M059J (cell line): ENCODE results near the gene LAIR1. TPM values are rescaled to one million over a fixed set of nuclear protein-coding genes. Genes with fewer than 3 reads are reported as not detected.
A peak's percentile ranks its signal among the peaks of the same experiment; 100 is the strongest.
"Not testable (repeated sequence)": the region's sequence is repeated elsewhere in the genome, so short reads cannot be mapped to it uniquely, and the experiment has no call there.

Experiments
- DNase-seq: peaks from one replicate; pipeline ENCODE4 v3.0.0-alpha.2; 2012; ENCODE audit warnings: low read depth
- total RNA-seq: library from RNA; depleted of rRNA; stranded (reverse); fragments of >200 nt; shearing (Covaris generic); gene quantifications from 2 replicates; pipeline ENCODE4 v1.2.3, GENCODE V29; 2014

The LAIR1 gene
- total RNA-seq, 1 experiment from 2014 or later = 0.15 TPM

DNA sequence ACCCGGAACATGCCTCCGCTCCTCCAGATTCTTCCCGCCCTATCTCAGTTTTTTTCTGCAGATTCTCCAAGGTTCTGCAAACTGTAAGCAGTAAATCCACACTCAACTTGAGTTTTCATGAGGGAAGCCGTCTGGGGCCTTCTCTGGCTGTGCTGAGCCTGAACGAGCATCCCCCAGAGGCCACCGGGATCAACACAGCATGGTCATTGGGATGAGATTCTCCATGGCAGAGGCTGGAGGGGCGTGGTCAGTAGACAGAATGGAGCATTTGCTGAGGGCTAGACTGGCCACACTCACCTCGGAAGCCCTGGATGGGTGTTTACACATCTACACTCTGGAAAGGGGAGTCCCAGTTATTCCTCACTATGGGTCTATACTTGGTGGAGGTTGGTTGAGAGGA, 23.4 kb downstream of the LAIR1 start:
- DNase-seq = no peak

DNA sequence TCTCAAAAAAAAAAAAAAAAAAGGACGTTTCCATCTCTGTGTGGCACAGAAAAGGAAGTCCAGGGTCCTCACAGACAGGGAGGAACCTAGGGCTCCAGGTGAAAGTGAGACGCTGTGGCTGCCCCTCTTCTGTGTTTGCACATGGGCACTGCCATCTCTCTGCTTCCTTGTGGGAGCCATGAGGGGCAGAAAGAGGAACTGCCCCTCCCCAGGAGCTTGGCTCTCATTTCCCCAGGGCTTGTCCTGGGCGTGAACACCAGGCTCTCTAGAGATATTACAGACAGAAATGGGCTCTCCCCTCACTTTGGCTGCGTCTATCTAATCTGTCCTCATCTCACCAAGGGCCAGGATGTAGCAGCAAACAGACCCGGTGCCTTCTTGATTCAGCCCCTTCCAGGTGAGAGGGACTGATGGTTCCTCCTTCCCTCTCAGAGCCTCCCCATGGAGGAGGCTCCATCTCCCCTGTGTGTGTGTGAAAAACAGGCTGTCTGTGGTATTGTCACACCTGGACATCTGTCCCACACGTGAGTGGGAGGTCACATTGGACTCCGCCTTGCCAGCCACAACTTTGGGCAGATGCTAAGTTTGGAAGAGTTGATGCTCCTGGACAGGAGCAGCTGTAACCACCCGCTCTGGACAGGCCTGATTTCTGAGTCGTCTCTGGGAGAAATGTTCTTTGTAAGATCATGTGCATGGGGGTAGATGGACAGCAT, 24.9 kb downstream of the LAIR1 start:
- DNase-seq = no peak

DNA sequence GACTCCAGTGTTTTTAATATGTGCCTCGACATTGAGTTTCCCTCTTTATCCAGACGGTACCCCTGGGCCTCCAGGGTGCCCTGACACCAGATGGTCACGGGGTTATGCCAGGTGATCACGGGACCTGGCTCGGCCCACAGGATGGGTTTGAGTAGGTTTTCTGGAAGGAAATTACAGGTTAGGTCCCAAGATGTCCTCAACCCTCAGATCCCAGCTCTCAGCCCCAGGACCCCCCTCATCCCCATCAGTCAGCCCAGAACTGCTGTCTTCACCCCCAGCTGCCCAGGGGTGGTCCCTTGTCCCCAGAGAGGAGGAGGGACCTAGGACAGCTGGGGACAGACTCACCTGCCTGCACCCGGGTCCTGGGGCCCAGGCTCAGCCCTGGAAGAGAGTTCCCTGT, 26.2 kb downstream of the LAIR1 start:
- no peak for DNase-seq

DNA sequence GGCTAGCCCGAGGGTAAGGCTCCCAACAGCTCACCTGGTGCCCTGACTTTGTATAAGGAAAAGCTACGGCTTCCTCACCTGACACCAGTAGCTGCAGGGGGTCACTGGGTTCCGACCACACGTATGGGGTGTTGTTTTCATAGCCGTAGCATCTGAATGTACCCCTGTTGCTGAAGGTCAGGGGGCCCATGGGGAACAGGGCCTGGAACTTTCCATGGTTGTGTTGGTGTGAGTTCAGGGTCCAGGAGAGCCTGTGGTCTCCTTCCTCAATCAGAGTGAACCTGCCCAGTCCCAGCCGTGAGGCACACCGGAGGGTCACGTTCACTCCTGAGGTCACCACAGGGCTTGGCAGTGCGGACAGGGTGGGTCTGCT, 26.9 kb downstream of the LAIR1 start:
- no peak for DNase-seq

DNA sequence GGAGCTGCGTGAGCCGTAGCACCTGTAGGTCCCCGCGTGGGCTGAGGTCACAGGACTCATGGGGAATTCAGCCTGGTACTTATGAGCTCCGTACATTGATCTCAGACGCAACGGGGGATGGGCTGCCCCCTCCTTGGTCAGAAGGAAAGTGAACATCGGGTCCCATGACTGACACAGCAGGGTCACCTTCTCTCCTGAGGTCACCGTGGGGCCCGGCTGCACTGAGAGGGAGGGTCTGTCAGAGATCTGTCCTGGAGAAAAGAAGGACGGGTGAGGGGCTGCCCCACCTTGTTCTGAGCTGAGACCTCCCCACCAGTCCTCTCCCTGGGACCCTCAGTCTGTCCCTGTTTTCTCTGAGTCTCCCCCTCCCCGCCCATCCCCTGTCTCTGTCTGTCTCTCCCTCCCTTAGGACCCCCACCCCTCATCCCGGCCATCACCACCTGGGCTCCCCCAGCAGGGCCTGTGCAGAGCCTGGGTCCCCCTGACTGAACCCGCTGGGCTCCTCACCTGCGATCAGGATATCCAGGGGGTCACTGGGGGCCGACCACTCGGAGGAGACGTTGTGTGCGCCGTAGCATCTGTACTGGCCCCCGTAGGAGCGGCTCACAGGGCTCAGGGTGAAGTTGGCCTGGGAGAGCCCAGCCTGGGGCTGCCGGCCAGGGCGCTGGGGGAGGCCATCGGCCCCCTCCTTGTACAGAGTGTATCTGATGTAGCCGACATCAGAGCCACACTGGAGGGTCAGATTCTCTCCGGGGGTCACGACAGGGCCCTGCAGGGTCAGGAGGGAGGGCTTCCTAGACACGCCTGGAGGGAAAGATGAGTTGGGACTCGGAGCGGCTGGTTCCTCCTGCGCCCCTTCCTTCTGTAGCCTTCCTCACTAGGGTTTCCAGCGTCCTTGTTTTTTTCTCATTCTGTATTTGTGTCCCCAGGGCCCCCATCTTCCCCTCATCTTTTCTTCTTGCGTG, 27.6 kb downstream of the LAIR1 start:
- no peak for DNase-seq

DNA sequence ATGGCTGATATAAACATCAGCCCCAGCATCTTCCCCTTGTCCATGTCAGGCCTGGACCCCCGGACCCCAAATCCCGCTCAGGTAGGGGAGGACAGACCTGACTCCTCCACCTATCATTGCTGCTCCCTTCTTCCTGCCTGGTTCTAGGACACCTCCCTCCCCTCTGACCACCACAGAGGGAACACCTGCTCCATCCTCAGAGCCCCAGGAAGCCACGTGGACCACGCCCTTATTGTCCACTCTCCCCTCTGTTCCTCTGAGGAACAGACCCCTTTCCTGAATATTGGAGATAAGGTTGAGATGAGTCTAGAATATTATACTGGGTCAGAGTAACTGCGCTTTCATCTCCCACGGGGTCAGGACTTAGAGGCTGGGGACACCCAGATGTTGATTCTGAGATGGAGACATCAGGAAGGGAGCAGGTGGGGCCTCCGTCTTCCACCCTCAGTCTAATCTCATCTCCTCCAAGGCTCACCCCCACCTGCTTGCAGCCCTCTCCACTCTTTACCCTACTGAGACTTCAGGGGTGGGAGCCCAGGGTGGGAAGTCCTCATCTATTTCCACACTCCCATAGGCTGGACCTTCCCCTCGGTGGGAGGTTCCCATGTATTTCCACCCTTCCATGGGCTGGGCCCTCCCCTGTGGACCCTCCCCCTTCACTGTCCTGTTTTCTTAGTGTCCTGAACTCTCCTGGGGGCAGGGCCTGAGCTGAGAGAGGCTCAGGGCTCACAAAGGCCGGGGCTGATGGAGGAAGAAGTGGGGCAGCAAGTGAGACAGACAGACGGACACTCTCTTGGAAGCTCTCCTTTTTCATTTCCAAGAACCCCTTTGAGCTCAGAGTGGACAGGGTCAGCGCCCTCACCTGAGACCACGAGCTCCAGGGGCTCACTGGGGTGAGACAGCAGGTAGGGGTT, 28.5 kb downstream of the LAIR1 start:
- no peak for DNase-seq

DNA sequence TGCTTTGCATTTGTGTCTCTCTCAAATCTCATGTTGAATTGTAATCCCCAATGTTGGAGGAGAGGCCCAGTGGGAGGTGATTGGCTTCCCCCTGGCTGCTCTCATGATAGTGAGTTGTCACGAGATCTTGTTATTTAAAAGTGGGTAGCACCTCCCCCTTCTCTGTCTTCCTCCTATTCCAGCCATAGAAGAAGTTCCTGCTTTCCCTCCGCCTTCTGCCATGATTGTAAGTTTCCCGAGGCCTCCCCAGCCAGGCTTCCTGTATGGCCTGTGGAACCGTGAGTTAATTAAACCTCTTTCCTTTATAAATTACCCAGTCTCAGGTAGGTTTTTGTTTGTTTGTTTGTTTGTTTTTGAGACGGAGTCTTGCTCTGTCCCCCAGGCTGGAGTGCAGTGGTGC, 29.6 kb downstream of the LAIR1 start:
- DNase-seq = no peak

DNA sequence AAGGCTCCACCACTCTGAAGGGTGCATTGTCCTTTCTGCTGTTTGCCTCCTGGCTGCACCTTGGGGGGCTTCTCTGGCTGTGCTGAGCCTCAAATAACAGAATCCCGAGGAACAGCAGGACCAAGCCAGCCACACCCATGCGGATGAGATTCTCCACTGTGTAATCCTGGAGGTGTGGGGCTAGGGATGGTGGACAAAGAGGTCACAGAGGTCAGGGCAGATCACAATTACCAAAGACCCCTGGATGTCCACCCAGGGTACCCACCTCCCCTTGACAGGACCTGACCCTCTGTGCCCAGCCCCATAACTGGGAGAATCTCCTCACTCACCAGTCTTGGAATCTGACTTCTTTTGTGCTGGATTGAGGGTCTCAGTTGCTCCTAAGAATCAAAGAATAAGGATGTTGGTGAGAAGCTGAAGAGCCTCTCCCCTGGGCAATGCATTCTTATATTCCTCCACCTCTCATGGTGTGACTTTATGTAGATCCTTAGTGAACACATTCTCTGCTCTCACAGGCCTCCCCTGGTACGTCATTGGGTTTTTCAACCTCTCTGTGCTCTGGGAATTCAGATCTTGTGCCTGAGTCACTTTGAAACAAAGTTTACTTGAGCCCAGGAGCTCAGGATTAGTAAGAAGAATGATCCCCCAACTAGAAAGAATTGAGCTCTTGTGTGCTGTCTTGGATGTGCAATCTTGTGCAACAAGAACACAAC, 31.0 kb downstream of the LAIR1 start:
- DNase-seq = no peak

DNA sequence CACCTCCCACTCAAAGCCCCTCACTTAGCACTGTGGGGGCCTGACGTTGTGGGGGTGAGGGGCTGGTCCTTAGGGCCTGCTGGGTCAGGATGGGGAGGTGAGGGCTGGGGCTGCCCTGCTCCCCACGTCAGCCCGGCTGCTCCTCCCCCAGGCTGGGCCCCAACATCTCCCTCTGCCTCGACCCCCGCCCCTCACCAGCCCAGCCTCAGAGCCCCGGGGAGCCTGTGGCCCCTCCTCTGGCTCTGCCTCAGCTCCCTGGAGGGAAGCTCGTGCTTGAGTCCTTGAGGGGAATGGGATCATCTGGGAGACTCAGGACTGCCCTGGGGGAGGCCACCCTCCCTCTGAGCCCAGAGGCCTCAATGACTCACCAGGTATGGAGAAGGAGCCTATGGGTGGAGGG, 32.6 kb downstream of the LAIR1 start:
- DNase-seq = no peak

DNA sequence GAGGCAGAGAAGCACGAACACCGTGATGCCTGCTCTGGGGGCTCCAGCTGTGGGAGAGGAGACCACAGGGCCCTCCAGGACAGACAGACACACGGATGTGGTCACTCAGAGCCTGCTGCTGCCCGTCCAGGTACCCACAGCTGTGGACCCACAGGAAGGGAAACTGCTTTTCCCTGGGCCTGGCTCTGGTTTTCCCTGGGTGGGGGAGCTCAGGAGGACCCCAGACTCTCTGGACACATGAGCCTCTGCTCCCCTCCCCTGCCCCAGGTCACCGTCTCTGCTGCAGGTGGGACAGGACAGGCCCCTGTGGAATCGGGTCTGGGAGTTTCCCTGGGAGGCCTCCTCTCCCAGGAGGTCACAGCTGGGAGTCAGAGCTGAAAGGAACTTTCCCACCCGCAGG, 33.1 kb downstream of the LAIR1 start:
- no peak for DNase-seq

DNA sequence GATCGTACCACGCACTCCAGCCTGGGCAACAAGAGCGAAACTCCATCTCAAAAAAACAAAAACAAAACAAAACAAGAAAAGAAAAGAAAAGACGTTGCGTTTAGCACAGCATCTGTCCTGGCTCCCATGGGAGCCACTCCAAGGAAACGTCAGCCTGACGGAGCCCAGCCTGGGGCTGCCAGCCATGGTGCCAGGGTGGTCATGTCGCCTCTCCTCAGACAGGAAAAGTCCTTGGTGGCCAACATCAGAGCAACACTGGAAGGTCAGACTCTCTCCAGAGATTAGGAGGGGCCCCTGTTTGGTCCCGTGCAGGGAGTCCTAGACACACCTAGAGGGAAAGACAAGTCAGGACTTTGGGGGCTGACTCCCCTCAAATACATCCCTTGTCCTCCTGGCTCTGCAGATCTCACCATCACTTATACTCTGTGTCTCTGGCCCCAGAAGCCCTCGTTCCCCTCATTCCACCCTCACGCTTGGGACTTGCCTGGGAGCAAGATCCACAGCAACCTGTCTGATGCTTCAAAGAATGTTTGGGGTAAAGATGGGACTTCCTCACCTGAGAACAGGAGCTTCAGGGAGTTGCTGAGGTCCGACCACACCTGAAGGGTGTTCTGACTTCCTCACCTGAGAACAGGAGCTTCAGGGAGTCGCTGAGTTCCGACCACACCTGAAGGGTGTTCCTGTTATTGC, 35.1 kb downstream of the LAIR1 start:
- DNase-seq = no peak

DNA sequence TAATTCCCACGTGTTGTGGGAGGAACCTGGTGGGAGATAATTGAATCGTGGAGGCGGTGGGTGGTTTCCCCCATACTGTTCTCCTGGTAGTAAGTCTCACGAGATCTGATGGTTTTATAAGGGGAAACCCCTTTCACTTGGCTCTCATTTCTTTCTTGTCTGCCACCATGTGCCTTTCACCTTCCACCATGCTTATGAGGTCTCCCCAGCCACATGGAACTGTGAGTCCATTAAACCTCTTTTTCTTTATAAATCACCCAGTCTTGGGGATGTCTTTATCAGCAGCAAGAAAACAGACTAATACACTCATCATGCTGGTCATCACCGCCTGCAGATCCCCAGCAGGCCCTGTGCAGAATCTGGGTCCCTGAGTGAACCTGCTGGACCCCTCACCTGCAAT, 36.0 kb downstream of the LAIR1 start:
- not testable (repeated sequence) for DNase-seq

DNA sequence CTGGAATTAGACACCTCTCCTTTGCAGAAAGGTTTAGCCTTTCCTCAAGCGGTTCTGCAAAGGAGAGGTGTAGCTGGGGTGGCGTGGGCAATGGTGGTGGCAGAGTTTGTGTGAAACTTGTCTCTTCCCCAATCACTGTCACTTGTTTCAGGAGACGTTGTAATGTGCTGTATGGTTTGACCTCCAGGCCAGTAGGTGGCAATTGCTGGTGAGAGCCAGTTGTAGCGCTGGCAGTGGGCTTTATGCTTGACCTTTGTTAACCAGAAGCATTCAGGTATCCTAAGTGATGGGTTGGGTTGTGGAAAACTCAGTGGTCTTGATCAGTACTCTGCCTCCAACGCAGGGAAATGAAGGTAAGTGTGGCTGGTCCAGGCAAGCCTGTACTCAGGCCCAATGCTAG, 39.1 kb downstream of the LAIR1 start:
- DNase-seq = no peak

DNA sequence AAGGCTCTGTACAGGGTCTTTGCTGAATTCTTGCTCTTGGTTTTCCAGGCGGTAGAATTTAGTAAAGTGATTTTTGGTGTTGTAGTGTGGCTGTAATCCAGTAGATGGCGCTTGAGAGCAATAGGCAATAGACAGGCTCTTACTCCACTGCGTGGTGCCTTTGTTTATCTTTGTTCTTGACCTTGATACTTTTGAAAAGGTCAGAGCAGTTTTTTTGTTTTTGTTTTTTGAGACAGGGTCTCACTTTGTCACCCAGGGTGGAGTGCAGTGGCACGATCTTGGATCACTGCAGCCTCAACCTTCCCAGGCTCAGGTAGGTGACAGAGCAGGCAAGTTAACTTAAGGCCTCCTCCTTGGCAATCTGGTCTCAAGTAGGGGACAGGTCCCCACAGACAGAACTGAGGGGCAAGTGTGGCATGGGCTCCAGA, 39.5 kb downstream of the LAIR1 start:
- DNase-seq = peak; percentile 39

DNA sequence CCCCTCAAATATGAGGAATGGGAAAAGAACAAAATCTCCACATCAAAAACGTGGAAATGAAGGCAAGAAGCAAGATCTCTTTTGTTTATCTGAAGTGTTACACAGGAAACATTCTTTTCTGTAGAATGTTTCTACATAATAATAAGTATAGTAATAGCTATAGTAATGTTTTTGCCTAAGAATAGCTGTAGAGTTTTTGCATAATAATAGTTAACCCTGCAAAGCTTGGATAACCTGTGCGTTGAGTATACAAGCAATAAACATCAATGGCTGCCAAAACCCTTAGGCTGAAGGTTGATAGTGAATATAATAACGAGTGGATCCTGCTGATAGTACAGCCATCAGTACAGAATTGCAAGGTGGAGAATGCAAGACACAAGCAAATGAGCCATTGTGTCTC, 40.7 kb downstream of the LAIR1 start:
- DNase-seq = no peak

DNA sequence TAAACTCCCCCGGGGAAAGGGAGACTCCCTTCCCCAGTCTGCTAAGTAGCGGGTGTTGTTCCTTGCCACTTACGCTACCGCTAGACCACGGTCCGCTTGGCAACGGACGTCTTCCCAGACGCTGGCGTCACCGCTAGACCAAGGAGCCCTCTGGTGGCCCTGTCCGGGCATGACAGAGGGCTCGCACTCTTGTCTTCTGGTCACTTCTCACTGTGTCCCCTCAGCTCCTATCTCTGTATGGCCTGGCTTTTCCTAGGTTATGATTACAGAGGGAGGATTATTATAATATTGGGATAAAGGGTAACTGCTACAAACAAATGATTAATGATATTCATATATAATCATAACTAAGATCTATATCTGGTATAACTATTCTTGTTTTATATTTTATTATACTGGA, 41.8 kb downstream of the LAIR1 start:
- not testable (repeated sequence) for DNase-seq

DNA sequence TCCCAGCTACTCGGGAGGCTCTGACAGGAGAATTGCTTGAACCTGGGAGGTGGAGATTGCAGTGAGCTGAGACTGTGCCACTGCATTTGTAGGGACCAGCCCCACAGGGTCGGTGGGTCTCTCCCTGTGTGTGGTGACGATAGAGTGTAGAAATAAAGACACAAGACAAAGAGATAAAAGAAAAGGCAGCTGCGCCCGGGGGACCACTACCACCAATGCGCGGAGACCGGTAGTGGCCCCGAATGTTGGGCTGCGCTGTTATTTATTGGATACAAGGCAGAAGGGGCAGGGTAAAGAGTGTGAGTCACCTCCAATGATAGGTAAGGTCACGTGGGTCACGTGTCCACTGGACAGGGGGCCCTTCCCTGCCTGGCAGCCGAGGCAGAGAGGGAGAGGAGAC, 42.4 kb downstream of the LAIR1 start:
- DNase-seq = not testable (repeated sequence)

DNA sequence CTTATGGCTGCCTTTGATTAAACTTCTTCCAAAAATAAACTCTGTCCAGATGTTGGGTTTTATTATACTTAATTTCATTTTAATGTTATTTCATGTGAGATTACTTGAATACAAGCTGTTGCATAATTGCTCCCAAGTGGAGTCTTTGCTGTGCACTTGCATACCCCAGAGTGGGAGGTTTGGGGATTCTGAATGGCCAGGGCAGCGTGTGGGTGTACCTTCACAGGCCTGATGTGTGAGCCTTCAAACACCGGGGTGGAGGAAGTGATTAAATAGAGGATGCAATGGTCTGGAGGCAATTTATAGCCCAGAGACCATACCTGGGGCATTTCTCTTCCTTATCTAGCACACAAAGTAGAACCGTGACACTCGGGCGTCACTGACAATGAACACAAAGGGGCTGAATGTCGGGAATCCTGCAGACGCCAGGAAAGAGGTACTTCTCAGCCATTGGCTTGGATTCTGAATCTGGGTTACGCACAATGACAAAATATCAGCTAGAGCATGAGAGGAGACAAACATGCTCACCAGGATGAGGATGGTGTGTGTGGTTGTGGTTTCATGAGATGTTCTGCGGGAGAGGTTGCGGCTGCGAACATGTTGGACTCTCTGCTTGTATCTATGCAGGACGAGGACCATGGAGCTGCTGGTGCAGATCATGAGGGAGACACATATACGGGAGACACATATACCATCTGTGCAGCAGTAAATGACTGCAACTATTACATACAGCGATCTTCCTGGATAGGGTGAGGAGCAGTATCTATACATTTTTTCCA, 44.6 kb downstream of the LAIR1 start:
- DNase-seq = no peak

DNA sequence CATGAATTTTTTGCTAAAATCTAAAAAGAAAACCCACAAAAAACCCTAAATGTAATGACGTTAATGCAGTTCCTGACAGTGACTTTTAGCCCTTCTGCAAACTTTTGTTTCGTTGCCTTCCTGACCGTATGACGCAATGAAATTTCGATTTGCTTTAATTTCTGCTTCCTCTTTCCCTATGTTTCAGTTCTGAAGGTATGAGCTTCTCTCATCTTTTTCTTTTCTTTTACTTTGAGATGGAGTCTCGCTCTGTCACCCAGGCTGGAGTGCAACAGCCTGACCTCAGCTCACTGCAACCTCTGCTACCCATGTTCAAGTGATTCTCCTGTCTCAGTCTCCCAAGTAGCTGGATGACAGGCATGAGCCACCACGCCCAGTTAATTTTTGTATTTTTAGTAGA, 45.7 kb downstream of the LAIR1 start:
- DNase-seq = no peak

DNA sequence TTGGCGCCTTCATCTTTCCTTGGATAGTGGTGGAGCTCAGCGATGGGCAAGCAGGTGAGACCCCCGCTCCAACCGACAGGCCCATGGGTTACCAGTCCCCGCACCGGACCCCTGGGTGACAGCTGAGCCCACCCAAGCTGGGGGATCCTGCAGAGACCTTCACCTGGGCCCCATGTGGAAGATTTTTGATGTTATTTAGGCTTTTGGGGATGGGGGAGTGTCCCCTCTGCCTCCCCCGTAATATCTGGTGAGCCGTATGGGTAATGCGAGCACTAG, 46.8 kb downstream of the LAIR1 start:
- no peak for DNase-seq
